ENCODE data around the gene RXRA. TPM values are rescaled to one million over a fixed set of nuclear protein-coding genes. Genes with fewer than 3 reads are reported as not detected.
A peak's percentile ranks its signal among the peaks of the same experiment; 100 is the strongest.

Gene RXRA
- total RNA-seq, 2 donors from 2014 or later, result 45.4 to 58.1 TPM

- ATAC-seq (ENCODE audit: insufficient number of reproducible peaks, low FRiP score, low read depth) (no peak), DNase-seq (ENCODE audit: low spot score) (no peak)
- Histone ChIP-seq H3K4me1 (ENCODE audit: control insufficient read depth in 1 of 2, low read depth in 2 of 2) (peaks cover 14 to 28% of the 10 kb centered on the region in 2 donors), H3K36me3 (no peaks in the 10 kb centered on the region), H3K4me3 (no peak overlapping the region), H3K27me3 (replicated peaks; ENCODE audit: insufficient read depth) (no peaks in the 10 kb centered on the region), H3K9me3 (no peaks in the 10 kb centered on the region), H3K27ac (no peak overlapping the region)
- TF ChIP-seq, protein P1, sequence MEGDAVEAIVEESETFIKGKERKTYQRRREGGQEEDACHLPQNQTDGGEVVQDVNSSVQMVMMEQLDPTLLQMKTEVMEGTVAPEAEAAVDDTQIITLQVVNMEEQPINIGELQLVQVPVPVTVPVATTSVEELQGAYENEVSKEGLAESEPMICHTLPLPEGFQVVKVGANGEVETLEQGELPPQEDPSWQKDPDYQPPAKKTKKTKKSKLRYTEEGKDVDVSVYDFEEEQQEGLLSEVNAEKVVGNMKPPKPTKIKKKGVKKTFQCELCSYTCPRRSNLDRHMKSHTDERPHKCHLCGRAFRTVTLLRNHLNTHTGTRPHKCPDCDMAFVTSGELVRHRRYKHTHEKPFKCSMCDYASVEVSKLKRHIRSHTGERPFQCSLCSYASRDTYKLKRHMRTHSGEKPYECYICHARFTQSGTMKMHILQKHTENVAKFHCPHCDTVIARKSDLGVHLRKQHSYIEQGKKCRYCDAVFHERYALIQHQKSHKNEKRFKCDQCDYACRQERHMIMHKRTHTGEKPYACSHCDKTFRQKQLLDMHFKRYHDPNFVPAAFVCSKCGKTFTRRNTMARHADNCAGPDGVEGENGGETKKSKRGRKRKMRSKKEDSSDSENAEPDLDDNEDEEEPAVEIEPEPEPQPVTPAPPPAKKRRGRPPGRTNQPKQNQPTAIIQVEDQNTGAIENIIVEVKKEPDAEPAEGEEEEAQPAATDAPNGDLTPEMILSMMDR (IDR thresholded peaks at IDR 0.05), result no peak
These were observed 135.2 kb downstream of the RXRA start for GRCh38 chr9:134461426-134461982.

- H3K9me3 ChIP-seq, result no peaks in the 10 kb centered on the region
- H3K27ac ChIP-seq, result no peak overlapping the region
- no peaks in the 10 kb centered on the region for H3K27me3 ChIP-seq (replicated peaks; ENCODE audit: insufficient read depth)
- H3K4me3 ChIP-seq, result no peak overlapping the region
- TF ChIP-seq, protein P1 (IDR thresholded peaks at IDR 0.05), result no peak
- H3K4me1 ChIP-seq (ENCODE audit: control insufficient read depth in 1 of 2, low read depth in 2 of 2), result peaks cover 7 to 20% of the 10 kb centered on the region in 2 donors
- no peaks in the 10 kb centered on the region for H3K36me3 ChIP-seq
- ATAC-seq (ENCODE audit: insufficient number of reproducible peaks, low FRiP score, low read depth) (no peak), DNase-seq (ENCODE audit: low spot score) (no peak)
These were observed 136.1 kb downstream of the RXRA start for GRCh38 chr9:134462318-134462717.

DNA sequence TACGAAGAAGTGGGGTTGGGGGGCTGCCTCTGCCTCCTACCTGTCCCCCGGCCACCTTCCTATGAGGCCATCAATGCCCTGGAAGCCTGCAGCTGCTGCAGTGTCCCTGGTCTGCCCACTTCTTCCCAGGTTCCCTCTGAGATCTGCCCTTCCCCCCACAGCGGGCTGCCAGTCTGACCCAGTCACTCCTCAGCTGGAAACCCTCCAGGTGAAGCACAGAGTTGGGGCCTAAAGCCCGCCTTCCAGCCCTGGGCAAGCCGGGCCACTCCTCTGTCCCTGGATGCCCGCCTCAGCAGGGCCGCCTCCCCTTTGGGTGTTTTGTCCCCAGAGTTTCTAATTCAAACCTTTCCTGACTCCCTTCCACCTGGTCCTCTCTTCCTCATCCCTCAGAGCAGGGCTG lies 137.0 kb downstream of the RXRA start:
- Histone ChIP-seq H3K27me3 (replicated peaks; ENCODE audit: insufficient read depth) (no peaks in the 10 kb centered on the region), H3K4me3 (no peak overlapping the region), H3K9me3 (no peaks in the 10 kb centered on the region), H3K36me3 (no peaks in the 10 kb centered on the region), H3K27ac (no peak overlapping the region), H3K4me1 (ENCODE audit: control insufficient read depth in 1 of 2, low read depth in 2 of 2) (peaks cover 7 to 12% of the 10 kb centered on the region in 2 donors)
- TF ChIP-seq, protein P1 (IDR thresholded peaks at IDR 0.05), result no peak
- no peak for DNase-seq (ENCODE audit: low spot score)
- ATAC-seq (ENCODE audit: insufficient number of reproducible peaks, low FRiP score, low read depth), result no peak

DNA sequence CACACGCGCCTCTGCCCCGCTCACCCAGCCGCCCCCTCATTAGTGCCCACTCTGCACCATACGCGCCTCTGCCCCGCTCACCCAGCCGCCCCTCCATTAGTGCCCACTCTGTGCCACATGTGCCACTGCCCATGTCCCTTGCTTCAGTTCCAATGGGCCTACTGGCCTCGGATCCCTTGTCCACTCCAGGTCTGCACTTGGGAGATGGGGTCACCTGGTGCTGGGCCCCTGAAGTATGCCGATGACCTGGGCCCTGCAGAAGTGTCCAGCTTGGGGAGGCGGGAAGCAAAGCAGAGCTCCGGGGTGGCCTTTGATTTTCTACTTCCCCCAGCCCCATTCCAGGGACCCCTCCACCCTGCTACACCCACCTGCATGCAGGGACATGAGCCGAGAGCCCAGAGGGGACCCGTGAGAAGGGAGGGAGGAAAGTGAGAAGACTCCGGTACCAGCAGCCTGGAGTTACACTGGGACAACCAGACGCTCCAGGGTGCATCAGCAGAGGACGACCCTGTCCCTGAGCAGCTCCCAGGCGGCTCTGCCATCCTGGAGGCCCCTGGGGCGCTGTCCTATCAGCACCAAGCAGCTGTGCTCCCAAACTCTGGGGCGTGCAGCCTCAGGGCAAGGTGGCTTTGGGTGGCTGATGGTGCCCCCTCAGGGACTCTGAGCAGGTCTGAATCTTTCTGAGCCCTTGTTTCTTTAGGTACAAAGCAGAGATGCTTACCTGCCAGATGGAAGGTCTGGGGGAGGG lies 140.8 kb downstream of the RXRA start:
- H3K36me3 ChIP-seq, result no peaks in the 10 kb centered on the region
- DNase-seq (ENCODE audit: low spot score) (no peak), ATAC-seq (ENCODE audit: insufficient number of reproducible peaks, low FRiP score, low read depth) (no peak)
- H3K27ac ChIP-seq, result no peak overlapping the region
- no peaks in the 10 kb centered on the region for H3K9me3 ChIP-seq
- H3K4me1 ChIP-seq (ENCODE audit: control insufficient read depth in 1 of 2, low read depth in 2 of 2), result peaks cover 7 to 32% of the 10 kb centered on the region in 2 donors
- H3K4me3 ChIP-seq, result no peak overlapping the region
- H3K27me3 ChIP-seq (replicated peaks; ENCODE audit: insufficient read depth), result no peaks in the 10 kb centered on the region
- TF ChIP-seq, protein P1 (IDR thresholded peaks at IDR 0.05), result no peak

- Histone ChIP-seq H3K4me3 (no peak overlapping the region), H3K4me1 (ENCODE audit: control insufficient read depth in 1 of 2, low read depth in 2 of 2) (peaks cover 10 to 46% of the 10 kb centered on the region in 2 donors), H3K27ac (peak overlapping the region; percentile 79 to 81), H3K9me3 (no peaks in the 10 kb centered on the region), H3K36me3 (no peaks in the 10 kb centered on the region), H3K27me3 (replicated peaks; ENCODE audit: insufficient read depth) (no peaks in the 10 kb centered on the region)
- no peak for DNase-seq (ENCODE audit: low spot score)
- ATAC-seq (ENCODE audit: insufficient number of reproducible peaks, low FRiP score, low read depth), result no peak
- TF ChIP-seq, protein P1 (IDR thresholded peaks at IDR 0.05), result no peak
These were observed 142.1 kb downstream of the RXRA start for GRCh38 chr9:134468358-134468757.

Measured in thoracic aorta (tissue), 2 donors.